ENCODE results near the gene GLRX5.
A peak's percentile ranks its signal among the peaks of the same experiment; 100 is the strongest.

The GLRX5 gene

DNA sequence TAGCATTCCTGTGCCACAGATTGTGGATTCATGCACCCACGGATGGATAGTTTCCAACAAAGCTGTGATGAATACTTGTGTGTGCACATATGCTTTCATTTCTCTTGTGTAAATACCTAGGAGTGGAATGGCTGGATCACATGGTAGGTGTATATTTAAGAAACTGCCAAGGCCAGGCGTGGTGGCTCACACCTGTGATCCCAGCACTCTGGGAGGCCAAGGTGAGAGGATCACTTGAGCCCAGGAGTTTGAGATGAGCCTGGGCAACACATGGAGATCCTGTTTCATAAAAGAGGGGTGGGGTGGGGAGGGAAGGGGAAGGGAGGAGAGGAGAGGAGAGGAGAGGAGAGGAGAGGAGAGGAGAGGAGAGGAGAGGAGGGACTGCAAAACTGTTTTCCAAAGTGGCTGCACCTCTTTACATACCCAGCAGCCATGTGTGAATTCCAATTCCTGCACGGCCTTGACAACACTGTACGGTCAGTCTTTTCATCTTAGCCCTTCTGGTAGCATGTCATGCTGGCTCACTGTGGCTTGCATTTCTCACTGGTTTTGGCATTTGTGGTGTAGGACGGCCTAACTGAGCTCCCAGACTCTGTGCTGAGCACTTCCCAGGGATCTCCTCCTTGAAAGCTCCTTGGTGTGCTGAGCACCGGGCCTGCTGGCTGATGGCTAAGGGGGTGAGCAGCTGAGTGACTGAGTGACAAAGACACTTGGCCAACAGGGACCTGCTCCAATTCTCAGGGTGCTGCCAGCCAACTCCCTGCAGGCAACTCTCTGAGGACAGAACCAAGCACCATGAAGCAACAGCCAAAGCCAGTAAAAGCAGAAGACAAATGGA is 46.3 kb upstream of the GLRX5 start:
- TF ChIP-seq, protein P1, sequence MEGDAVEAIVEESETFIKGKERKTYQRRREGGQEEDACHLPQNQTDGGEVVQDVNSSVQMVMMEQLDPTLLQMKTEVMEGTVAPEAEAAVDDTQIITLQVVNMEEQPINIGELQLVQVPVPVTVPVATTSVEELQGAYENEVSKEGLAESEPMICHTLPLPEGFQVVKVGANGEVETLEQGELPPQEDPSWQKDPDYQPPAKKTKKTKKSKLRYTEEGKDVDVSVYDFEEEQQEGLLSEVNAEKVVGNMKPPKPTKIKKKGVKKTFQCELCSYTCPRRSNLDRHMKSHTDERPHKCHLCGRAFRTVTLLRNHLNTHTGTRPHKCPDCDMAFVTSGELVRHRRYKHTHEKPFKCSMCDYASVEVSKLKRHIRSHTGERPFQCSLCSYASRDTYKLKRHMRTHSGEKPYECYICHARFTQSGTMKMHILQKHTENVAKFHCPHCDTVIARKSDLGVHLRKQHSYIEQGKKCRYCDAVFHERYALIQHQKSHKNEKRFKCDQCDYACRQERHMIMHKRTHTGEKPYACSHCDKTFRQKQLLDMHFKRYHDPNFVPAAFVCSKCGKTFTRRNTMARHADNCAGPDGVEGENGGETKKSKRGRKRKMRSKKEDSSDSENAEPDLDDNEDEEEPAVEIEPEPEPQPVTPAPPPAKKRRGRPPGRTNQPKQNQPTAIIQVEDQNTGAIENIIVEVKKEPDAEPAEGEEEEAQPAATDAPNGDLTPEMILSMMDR (IDR thresholded peaks at IDR 0.05) = no peak
- H3K9me3 ChIP-seq = no peaks in the 10 kb centered on the region
- peaks cover 0 to 67% (median 39%) of the 10 kb centered on the region in 4 donors for H3K4me1 ChIP-seq
- no peaks in the 10 kb centered on the region for H3K27me3 ChIP-seq
- no peaks in the 10 kb centered on the region for H3K36me3 ChIP-seq
- H3K27ac ChIP-seq = peak overlapping the region; percentile 81 to 84
- intact Hi-C loops (cut with DNase I; ENCODE audit: low total_unique reads) = no loop called here
- peak; percentile 56 to 85 for DNase-seq
- no peak overlapping the region for H3K4me3 ChIP-seq

DNA sequence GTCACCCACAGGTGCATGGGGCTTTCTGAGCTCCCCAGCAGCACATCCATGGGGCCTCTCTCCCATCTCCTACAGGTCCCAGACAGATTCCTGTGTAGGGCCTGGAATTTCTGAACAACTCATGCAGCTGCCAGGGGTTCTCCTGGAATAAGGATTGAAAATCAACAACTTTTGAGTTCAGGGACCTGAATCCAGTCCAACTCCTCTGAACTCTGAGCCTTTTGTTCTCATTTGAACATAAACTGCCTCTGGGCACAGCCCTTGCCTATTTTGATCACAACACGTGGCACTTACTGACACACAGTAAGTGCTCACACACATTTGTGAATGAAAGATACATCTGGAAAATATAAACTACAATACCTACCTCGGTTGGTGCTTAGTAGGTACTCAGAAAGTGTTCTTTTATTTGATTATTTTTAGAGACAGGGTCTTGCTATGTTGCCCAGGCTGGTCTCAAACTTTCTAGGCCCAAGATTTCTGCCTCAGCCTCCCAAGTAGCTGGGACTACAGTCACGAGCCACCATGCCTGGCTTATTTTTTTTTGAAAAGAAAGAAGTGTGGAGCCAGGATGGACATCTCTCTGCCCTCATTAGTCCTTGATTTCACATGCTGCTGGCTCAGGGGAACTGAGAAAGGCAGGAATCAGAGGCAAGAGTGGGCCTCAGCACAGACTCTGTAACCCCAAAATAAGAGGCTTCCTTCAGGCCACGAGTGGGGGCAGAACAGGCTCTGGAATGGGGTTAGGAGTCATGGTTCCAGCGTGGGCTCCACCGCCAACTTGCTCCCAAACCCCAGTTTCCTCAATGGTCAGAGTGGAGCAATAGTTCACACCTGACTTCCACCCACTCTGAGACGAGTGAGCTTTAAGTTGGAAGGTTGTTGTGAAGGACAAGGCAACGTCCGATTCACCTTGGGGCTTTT is 45.4 kb upstream of the GLRX5 start:
- DNase-seq = no peak
- no peaks in the 10 kb centered on the region for H3K36me3 ChIP-seq
- TF ChIP-seq, protein P1 (IDR thresholded peaks at IDR 0.05) = no peak
- H3K27ac ChIP-seq = peak overlapping the region; percentile 81 to 84
- no peak overlapping the region for H3K4me3 ChIP-seq
- peaks cover 0 to 59% (median 30%) of the 10 kb centered on the region in 4 donors for H3K4me1 ChIP-seq
- H3K9me3 ChIP-seq = no peaks in the 10 kb centered on the region
- intact Hi-C loops (cut with DNase I; ENCODE audit: low total_unique reads) = no loop called here
- no peaks in the 10 kb centered on the region for H3K27me3 ChIP-seq

DNA sequence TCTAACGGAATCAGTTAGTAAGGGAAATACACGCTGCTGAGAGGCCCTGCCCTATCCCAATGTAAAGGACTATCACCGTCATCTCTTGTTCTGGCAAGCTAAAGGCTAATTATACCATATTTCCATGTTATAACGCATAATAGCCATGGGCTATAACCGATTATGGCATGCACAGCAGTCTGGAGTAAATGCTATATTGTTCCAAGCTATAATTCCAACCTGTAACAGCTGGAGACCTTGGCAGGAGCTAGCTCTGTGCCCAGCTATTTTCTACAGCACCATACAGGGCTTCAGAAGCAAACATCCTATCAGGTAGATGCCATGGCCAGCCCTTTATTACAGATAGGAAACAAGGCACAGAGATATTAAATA is 44.7 kb upstream of the GLRX5 start:
- TF ChIP-seq, protein P1 (IDR thresholded peaks at IDR 0.05) = no peak
- Histone ChIP-seq H3K36me3 (no peaks in the 10 kb centered on the region), H3K4me3 (no peak overlapping the region), H3K4me1 (peaks cover 0 to 52% (median 30%) of the 10 kb centered on the region in 4 donors), H3K9me3 (no peaks in the 10 kb centered on the region), H3K27ac (peak overlapping the region; percentile 81 to 84), H3K27me3 (no peaks in the 10 kb centered on the region)
- DNase-seq = no peak
- intact Hi-C loops (cut with DNase I; ENCODE audit: low total_unique reads) = no loop called here

DNA sequence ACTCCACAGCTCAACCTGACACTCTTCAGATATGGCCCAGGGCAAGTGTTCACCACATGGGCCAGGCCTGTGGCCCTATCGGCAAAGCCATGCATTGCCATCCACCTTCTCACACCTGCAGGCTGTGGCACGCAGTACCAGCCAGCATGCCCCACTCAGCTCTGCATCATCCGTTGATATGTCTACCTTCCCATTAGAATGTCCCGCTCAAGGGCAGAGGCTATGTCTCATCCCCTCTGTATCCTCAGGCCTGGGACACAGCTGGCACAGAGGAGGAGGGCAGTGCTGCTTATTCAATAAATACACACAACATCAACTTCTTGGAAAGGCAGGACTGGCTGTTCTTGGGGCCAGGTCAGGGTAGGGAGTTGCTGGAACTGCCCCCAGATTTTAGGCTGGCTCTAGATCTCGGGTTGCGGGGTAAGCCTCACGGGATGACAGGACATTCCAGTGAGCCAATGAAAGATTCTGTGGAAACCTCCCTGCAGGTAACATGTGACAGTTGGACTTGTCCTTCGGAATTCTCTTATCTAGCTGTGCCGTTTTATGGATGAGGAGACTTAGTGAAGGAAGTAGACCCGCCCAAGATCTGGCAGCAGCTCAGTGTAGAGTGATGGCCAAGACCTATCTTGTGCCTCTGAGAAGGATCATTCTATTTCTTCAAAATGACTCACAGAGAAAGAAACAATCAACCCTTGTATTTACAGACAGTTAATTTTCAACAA is 44.0 kb upstream of the GLRX5 start:
- Histone ChIP-seq H3K9me3 (no peaks in the 10 kb centered on the region), H3K36me3 (no peaks in the 10 kb centered on the region), H3K4me3 (no peak overlapping the region), H3K4me1 (peaks cover 0 to 55% (median 36%) of the 10 kb centered on the region in 4 donors), H3K27ac (peak overlapping the region; percentile 81 to 84), H3K27me3 (no peaks in the 10 kb centered on the region)
- DNase-seq = peak in 1 of 2 donors; percentile 75
- TF ChIP-seq, protein P1 (IDR thresholded peaks at IDR 0.05) = no peak
- intact Hi-C loops (cut with DNase I; ENCODE audit: low total_unique reads) = no loop called here

DNA sequence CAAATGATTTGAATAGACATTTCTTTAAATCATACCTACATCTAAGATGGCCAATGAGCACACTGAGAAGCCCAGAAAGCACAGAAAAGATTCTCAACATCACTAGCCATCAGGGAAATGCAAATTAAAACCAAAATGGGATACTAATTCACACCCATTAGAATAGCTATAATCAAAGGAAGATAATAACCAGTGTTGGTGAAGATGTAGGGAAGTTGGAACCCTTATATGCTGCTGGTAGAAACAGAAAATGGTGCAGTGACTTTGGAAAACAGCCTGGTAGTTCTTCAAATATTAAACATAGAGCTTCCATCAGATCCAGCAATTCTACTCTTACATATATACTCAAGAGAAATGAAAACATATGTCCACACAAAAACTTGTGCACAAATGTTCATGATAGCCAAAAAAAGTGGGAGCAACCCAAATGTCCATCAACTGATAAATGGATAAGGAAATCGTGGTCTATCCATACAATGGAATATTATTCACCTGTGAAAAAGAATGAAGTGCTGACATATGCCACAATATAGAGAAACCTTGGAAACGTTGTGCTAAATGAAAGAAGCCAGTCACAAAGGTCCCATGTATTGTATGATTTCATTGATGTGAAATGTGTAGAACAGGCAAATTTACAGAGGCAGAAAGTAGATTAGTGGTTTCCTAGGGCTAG is 42.8 kb upstream of the GLRX5 start:
- DNase-seq = no peak
- no peak overlapping the region for H3K27ac ChIP-seq
- TF ChIP-seq, protein P1 (IDR thresholded peaks at IDR 0.05) = no peak
- no peak overlapping the region for H3K4me3 ChIP-seq
- no peaks in the 10 kb centered on the region for H3K36me3 ChIP-seq
- peaks cover 0 to 60% (median 48%) of the 10 kb centered on the region in 4 donors for H3K4me1 ChIP-seq
- intact Hi-C loops (cut with DNase I; ENCODE audit: low total_unique reads) = no loop called here
- H3K9me3 ChIP-seq = no peaks in the 10 kb centered on the region
- no peaks in the 10 kb centered on the region for H3K27me3 ChIP-seq
